Right atrium auricular region (tissue), 2 donors: ENCODE results near the gene ZNF165. TPM values are rescaled to one million over a fixed set of nuclear protein-coding genes. Genes with fewer than 3 reads are reported as not detected.
A peak's percentile ranks its signal among the peaks of the same experiment; 100 is the strongest.

Experiments used
- DNase-seq: peaks from one replicate; pipeline ENCODE4 v3.0.0-alpha.2; 2019; ENCODE audit warnings: low spot score
- H3K27ac ChIP-seq, 2 donors: fragments of 200-600 bp; sonication (generic); 1 replicate in 1 of 2; 2 replicates in 1 of 2; pipeline ENCODE4 v1.5.1; 2016 to 2019
- H3K27me3 ChIP-seq, 2 donors: fragments of 200-600 bp; sonication (generic); one replicate each; pipeline versions ENCODE4 v1.5.1 to v1.6.0; 2017 to 2019
- H3K36me3 ChIP-seq: fragments of 200-600 bp; sonication (generic); one replicate; pipeline ENCODE4 v1.5.1; 2016
- H3K4me1 ChIP-seq, 2 donors: fragments of 200-600 bp; sonication (generic); one replicate each; pipeline versions ENCODE4 v1.5.1 to v1.6.0; 2017 to 2019
- H3K4me3 ChIP-seq, 2 donors: fragments of 200-600 bp; sonication (generic); 1 replicate in 1 of 2; 2 replicates in 1 of 2; pipeline ENCODE4 v1.5.1; 2017 to 2019; ENCODE audit warnings: mild to moderate bottlenecking in 1 of 2, moderate library complexity in 1 of 2
- H3K9me3 ChIP-seq, 2 donors: fragments of 200-600 bp; sonication (generic); one replicate each; pipeline ENCODE4 v1.5.1; 2019
- total RNA-seq, 2 donors: library from RNA; depleted of rRNA; stranded (reverse); fragments of >200 nt; gene quantifications; one replicate each; pipeline ENCODE4 v1.1.0, GENCODE V29; 2016
- TF ChIP-seq, protein P1 (sequence below), 2 donors: fragments of 200-600 bp; sonication (generic); IDR thresholded peaks; one replicate each; pipeline ENCODE4 v1.5.1; 2019; ENCODE audit warnings: antibody characterized with exemption in 2 of 2

ZNF165 gene
- total RNA-seq, 2 donors from 2014 or later = 0.47 to 1.1 TPM

DNA sequence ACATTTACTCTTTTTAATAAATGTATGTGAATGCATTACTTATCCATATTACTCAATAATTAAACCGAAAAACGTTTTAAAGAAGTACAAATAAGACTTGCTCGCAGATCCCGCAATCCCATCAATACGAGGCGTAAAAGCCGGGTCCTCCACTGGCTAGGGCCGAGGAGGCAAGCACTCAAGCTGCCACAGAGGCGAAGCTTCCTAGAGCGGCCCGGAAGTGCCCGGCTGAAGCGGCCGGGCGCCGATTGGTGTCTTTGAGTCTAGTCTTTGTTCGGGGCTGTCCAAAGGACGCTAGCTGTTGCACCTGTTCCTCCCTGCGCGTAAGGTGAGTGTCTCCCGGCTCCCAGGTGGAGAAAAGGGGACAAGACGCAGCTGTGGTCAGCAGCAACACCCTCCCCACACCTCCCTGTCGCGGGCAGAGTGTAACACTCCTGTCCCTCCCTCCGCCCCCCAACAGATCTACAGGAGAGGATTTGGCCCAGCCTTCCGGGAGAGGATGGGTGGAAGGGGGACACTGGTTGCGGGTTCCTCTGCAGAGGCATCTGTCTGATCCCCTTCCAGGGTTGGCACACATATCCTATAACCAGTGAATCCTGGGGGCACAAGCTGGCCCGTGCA lies 44.1 kb downstream of the ZNF165 start, which contains the start of gene ZSCAN16:
Gene ZSCAN16 (plus strand): TSS at position 260 of the 621 bp plus-strand sequence. CDS start 835 bp downstream, outside the sequence.
- peak; percentile 72 for DNase-seq
- Histone ChIP-seq H3K4me3 (peak within 1 kb of the TSS; percentile 49 to 66), H3K36me3 (peaks cover 14% of the 10 kb centered on the region), H3K4me1 (peaks cover 0 to 25% of the 10 kb centered on the region in 2 donors), H3K27me3 (no peaks in the 10 kb centered on the region), H3K27ac (peak within 1 kb of the TSS; percentile 36 to 66), H3K9me3 (no peaks in the 10 kb centered on the region)
- TF ChIP-seq, protein P1, sequence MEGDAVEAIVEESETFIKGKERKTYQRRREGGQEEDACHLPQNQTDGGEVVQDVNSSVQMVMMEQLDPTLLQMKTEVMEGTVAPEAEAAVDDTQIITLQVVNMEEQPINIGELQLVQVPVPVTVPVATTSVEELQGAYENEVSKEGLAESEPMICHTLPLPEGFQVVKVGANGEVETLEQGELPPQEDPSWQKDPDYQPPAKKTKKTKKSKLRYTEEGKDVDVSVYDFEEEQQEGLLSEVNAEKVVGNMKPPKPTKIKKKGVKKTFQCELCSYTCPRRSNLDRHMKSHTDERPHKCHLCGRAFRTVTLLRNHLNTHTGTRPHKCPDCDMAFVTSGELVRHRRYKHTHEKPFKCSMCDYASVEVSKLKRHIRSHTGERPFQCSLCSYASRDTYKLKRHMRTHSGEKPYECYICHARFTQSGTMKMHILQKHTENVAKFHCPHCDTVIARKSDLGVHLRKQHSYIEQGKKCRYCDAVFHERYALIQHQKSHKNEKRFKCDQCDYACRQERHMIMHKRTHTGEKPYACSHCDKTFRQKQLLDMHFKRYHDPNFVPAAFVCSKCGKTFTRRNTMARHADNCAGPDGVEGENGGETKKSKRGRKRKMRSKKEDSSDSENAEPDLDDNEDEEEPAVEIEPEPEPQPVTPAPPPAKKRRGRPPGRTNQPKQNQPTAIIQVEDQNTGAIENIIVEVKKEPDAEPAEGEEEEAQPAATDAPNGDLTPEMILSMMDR (IDR thresholded peaks at IDR 0.05) = peak in 1 of 2 donors; percentile 9

DNA sequence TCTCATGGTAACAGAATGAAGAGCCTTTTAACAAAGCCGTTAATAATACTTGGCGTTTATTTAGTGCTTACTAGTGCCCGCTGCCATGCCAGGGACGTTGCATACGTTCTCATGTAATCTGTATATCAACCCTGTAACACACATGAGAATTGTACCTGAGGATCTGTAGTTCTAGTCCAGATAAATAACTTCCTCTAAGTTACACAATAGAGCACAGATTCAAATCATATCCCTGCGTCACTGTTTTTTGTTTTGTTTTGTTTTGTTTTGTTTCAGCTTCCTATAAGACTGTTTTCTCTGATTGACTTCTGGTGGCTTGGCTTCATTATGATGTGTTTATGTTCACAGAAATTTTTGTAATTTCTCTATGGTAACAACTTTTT lies 44.6 kb downstream of the ZNF165 start:
- Histone ChIP-seq H3K27me3 (no peaks in the 10 kb centered on the region), H3K4me3 (peak overlapping the region; percentile 49 to 66), H3K36me3 (peaks cover 10% of the 10 kb centered on the region), H3K27ac (peak overlapping the region; percentile 36 to 66), H3K9me3 (no peaks in the 10 kb centered on the region), H3K4me1 (peaks cover 0 to 25% of the 10 kb centered on the region in 2 donors)
- TF ChIP-seq, protein P1 (IDR thresholded peaks at IDR 0.05) = no peak
- DNase-seq = no peak

DNA sequence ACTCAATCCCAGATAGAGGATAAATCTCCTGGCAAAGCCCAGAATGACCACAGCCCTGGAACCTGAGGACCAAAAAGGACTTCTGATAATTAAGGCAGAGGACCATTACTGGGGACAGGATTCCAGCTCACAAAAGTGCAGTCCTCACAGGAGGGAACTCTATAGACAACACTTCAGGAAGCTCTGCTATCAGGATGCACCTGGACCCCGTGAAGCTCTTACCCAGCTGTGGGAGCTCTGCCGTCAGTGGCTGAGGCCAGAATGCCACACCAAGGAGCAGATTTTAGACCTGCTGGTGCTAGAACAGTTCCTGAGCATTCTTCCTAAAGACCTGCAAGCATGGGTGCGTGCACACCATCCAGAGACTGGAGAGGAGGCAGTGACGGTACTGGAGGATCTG lies 45.0 kb downstream of the ZNF165 start:
- Histone ChIP-seq H3K27me3 (no peaks in the 10 kb centered on the region), H3K9me3 (no peaks in the 10 kb centered on the region), H3K27ac (no peak overlapping the region), H3K4me1 (peaks cover 0 to 25% of the 10 kb centered on the region in 2 donors), H3K36me3 (peaks cover 6% of the 10 kb centered on the region), H3K4me3 (no peak overlapping the region)
- DNase-seq = no peak
- TF ChIP-seq, protein P1 (IDR thresholded peaks at IDR 0.05) = no peak

DNA sequence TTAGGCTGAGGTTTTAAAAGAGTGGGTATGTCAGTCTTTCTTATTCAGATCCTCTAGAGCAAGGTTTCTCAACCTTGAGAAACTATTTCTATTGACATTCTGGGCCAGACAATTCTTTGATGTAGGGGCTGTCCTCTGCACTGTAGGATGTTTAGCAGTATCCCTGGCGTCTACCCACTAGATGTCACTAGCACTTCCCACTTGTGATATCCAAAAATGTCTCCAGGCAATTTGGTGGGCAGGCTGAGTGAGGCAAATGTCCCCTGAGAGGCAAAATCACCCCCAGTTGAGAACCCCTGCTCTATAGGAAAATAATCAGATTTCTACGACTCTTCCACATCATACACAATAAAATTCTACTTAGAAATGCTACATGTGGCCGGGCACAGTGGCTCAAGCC lies 53.6 kb downstream of the ZNF165 start:
- H3K27ac ChIP-seq = no peak overlapping the region
- peaks cover 0 to 27% of the 10 kb centered on the region in 2 donors for H3K4me1 ChIP-seq
- no peaks in the 10 kb centered on the region for H3K9me3 ChIP-seq
- no peak for DNase-seq
- H3K4me3 ChIP-seq = no peak overlapping the region
- no peaks in the 10 kb centered on the region for H3K27me3 ChIP-seq
- TF ChIP-seq, protein P1 (IDR thresholded peaks at IDR 0.05) = peak in 1 of 2 donors; percentile 57
- H3K36me3 ChIP-seq = no peaks in the 10 kb centered on the region

DNA sequence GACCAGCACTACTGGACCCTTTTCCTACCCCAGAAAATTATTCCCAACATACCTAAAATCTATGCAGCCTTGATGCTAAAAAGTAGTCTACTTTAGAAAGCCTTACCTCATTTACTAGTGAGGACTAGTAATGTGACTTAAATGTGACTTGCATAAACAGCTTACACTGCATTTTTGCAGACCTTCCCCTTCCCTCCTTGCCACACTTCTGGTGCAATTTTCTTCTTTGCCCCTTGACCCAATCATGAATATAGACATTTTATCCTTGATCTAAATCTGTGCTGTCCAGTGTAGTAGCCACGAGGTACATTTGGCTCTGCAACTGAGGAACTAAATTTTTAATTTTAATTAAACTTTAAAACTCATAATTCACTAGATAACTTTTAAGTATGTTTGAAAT lies 54.3 kb downstream of the ZNF165 start:
- DNase-seq = no peak
- H3K36me3 ChIP-seq = no peaks in the 10 kb centered on the region

More for the DNA sequence above, 54.3 kb downstream of the ZNF165 start:
- TF ChIP-seq, protein P1 (IDR thresholded peaks at IDR 0.05) = no peak
- Histone ChIP-seq H3K4me3 (no peak overlapping the region), H3K4me1 (peaks cover 0 to 27% of the 10 kb centered on the region in 2 donors), H3K27me3 (no peaks in the 10 kb centered on the region), H3K27ac (no peak overlapping the region), H3K9me3 (no peaks in the 10 kb centered on the region)
